Measurements from ENCODE around the gene TGFBR1.
A peak's percentile ranks its signal among the peaks of the same experiment; 100 is the strongest.
"Not testable (repeated sequence)": the region's sequence is repeated elsewhere in the genome, so short reads cannot be mapped to it uniquely, and the experiment has no call there.

TGFBR1 gene

GRCh38 chr9:99075246-99075912 lies 29.5 kb upstream of the TGFBR1 start:
- DNase-seq: no peak

GRCh38 chr9:99076030-99076429 lies 28.9 kb upstream of the TGFBR1 start:
- no peak for DNase-seq

- no peak for DNase-seq
Measured at GRCh38 chr9:99076483-99077171, 28.3 kb upstream of the TGFBR1 start.

GRCh38 chr9:99078717-99079116 lies 26.2 kb upstream of the TGFBR1 start:
- DNase-seq: no peak

GRCh38 chr9:99079542-99079941 lies 25.4 kb upstream of the TGFBR1 start:
- no peak for DNase-seq

GRCh38 chr9:99083051-99083450 lies 21.9 kb upstream of the TGFBR1 start:
- no peak for DNase-seq

- peak in 1 of 51 donors; percentile 4 for DNase-seq
Measured at GRCh38 chr9:99085949-99086948, 18.7 kb upstream of the TGFBR1 start.

GRCh38 chr9:99087462-99087861 lies 17.5 kb upstream of the TGFBR1 start:
- no peak for DNase-seq

- no peak for DNase-seq
Measured at GRCh38 chr9:99090336-99091130, 14.4 kb upstream of the TGFBR1 start.

- DNase-seq: no peak
Measured at GRCh38 chr9:99092643-99093491, 12.0 kb upstream of the TGFBR1 start.

- no peak for DNase-seq
Measured at GRCh38 chr9:99093492-99093791, 11.5 kb upstream of the TGFBR1 start.

GRCh38 chr9:99095565-99095964 lies 9.3 kb upstream of the TGFBR1 start:
- no peak for DNase-seq

GRCh38 chr9:99096409-99096808 lies 8.5 kb upstream of the TGFBR1 start:
- no peak for DNase-seq

GRCh38 chr9:99099806-99100585 lies 4.9 kb upstream of the TGFBR1 start:
- DNase-seq: not testable (repeated sequence)

GRCh38 chr9:99101271-99101670 lies 3.6 kb upstream of the TGFBR1 start:
- no peak for DNase-seq

GRCh38 chr9:99101812-99102211 lies 3.1 kb upstream of the TGFBR1 start:
- no peak for DNase-seq

GRCh38 chr9:99103054-99103895 lies 1.6 kb upstream of the TGFBR1 start:
- peak in 2 of 51 donors; percentile 2 to 5 for DNase-seq

GRCh38 chr9:99103901-99104458 lies 933 bp upstream of the TGFBR1 start:
- peak in 7 of 51 donors; percentile 19 to 67 (median 52) for DNase-seq

Measured in hypothalamus (tissue), 51 donors.